HUDEP-2 (cell line): ENCODE data around the gene MSANTD7.
"Not testable (repeated sequence)": the region's sequence is repeated elsewhere in the genome, so short reads cannot be mapped to it uniquely, and the experiment has no call there.

ENCODE experiments used
- DNase-seq, 76 experiments: peaks; one replicate each; lab custom pipeline; 2025; ENCODE audit not compliant: unreplicated experiment in 76 of 76; lab: John Stamatoyannopoulos, UW

The MSANTD7 gene

DNA sequence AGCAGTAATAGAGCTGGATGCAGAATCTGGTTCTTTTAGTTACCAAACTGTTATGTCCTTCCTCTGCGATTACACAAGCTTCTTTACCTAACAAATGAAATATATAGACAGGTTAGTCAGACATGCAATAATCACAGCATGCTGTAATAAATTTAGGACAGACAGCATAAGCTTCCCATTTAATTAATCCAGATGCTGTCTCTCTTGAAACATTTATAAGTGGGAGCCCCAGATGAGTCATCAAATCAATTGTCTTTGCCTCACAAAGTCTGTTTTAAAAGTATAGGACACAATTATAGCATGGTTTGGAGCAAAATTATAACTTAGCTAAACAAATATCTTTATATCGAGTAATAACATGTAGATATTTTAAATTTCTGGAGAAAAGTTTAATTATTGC lies 1.9 kb upstream of the MSANTD7 start:
- DNase-seq, result no peak

DNA sequence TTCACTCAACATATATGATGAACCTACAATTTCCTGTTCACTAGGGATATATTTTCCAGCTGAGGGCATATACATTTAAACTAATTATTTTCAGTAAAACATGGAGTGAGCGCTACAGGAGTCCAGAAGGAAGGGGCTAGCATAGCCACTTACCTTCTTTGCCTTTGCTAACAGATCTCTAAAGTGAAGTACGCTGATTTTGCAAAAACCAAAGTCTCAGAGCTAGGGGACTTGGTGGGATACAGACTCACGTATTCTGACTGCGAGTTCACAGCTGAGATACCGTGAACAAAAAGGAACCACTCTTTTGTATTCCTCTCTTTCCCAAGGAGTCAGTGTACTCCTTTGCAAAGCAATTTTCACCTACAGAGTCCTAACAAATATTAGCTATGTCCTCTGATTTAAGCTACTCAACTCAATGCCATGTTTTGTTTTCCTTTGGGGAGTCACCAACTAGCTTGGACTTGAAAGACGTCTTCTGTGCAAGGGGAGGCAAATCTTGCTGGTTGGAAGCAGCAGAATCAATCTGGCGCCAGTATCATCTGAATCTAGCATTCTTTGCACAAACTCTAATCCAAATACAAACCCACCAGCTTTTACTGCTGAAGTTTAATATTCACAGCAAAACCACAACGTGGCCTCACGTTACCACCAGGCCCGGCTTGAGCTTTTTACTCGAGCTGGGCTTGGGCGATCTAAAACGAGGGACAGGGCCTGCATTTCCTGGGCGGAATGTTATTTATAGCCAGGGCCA lies 926 bp upstream of the MSANTD7 start:
- peak in 1 of 76 experiments; percentile 44 for DNase-seq

DNA sequence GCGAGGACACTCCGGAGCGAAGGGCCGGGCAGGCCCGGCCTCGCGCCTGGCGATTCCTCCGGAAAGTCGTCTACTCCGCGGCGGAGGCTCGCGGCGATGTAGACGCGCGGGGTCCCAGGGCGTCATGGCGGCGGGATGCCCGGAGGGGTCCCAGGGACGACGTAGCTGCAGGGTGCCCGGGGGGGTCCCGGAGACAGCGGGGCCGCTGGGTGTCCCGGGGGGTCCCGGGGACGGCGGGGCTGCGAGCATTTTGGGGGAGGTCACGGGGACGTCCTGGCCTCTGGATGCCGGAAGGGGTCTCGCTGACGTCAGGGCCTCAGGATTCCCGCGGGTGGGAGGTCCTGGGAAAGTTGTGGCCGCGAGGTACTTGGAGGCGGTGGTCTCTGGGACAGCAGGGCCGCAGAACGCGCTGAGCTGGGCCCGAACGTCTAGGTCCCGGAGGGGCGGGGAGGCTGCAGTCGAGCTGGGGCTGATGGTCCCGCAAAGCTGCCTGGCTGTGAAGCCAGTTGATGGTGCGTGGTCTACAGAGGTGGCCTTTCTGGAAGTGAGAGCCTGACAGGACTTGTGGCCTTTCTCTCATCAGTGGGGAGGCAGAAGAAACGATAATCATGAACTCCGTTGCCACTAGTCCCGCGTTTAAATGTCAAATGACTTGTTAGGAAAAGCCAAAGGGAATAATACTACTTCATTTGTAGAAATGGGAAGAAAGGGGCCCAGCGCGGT lies 637 bp downstream of the MSANTD7 start:
- peak in 11 of 76 experiments; percentile 1 to 21 (median 9) for DNase-seq

DNA sequence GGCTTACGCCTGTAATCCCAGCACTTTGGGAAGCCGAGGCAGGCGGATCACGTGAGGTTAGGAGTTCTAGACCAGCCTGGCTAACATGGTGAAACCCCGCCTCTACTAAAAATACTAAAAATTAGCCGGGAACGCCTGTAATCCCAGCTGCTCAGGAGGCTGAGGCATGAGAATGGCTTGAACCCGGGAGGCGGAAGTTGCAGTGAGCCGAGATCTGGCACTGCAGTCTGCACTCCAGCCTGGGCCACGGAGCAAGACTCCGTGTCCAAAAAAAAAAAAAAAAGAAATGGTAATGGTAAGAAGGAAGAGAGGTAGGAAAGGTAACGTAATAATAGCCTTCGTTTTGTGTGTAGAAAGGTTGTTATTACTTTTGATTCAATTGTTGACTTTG lies 1.2 kb downstream of the MSANTD7 start:
- peak in 11 of 76 experiments; percentile 1 to 21 (median 9) for DNase-seq

DNA sequence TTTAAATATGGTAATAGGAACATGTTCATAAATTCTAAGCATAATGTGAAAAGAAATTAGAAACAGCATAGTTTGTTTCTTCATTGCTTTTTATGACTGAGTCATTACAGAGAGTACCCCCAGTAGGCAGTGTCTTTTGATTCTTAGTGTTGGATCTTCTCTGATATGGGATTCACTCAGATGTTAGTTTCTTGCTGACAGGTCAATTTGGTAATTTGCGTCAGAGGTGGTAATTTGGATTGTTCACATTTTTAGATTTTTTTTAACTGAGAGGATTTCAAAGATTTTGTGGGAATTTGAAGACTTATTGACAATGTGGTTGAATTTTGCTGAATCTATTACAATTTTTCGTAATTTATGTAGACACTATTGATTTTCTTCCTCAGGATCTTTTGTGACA lies 2.1 kb downstream of the MSANTD7 start:
- DNase-seq, result no peak

DNA sequence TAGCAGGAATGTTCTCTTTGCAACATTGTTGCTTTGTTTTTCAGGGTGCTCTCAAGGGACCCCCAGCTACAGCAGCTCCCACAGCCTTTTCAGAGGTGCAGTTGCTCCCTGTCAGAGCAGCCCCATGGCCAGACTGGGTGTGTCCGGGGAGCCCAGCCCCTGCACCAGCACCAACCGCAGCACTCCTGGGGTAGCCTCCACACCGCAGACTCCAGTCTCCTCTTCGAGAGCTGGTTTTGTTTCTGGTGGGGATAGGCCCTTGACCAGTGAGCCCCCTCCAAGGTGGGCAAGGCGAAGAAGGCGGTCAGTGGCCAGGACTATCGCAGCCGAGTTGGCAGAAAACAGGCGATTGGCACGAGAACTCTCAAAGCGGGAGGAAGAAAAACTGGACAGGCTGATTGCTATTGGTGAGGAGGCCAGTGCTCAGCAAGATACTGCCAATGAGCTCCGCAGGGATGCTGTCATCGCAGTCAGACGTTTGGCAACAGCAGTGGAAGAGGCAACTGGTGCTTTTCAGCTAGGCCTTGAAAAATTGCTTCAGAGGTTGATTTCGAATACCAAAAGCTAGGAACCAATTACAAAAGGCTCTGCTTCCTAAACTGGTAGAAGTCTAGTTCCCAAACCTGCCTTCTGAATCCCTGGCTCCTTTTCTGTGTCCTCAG lies 5.4 kb downstream of the MSANTD7 start:
- DNase-seq, result no peak

DNA sequence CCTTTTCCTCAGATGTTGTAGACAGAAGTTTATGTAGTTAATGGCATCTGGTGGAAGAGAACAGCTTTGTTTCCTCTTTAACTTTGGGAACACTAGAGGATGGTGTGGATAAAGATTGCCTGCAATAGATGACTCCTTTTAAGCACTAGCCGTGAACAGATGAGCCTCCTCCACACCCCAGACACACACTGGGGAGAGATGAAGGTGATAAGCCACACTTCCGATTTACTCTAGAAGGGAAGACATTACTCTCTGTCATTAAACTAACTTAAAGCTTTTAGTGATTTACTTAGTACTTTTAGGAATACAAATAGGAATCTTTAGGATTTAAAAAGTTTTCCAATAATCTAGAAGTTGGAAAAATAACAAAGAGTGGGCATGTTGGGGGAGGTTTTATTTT lies 6.8 kb downstream of the MSANTD7 start:
- peak in 3 of 76 experiments; percentile 1 to 17 (median 7) for DNase-seq

DNA sequence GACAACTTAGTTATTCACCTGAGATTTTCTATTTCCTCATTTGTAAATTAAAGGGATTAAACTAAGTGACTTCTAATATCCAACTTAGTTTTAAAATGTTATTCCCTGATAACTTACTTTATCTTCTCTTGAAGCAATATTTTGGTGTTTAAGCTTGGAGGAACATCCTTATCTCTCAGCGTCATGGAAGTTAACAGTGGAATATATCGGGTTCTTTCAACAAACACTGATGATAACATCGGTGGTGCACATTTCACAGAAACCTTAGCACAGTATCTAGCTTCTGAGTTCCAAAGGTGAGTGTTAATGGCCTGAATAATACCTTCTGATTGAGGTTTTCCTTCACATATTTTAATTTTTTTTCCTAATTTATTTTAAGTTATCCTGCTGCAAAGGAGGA lies 14.1 kb downstream of the MSANTD7 start:
- no peak for DNase-seq

DNA sequence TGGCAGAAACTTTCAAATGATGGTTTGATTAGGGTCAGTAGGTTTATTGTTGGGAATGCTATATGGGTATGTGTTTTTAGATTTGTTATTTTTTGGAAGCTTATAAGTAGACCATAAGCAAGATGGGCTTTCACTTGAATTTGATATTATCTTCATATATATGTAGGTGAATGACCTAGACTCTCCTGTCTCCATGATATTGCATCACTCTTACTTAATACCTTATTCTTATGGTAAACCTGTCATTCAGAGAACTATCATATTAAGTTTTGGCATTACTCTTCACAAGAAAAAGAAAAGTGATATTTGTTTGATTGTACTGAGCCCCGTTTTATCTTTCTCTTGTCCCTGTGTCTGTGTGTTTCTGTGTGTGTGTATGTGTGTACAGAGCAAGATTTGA lies 17.3 kb downstream of the MSANTD7 start:
- DNase-seq, result no peak

DNA sequence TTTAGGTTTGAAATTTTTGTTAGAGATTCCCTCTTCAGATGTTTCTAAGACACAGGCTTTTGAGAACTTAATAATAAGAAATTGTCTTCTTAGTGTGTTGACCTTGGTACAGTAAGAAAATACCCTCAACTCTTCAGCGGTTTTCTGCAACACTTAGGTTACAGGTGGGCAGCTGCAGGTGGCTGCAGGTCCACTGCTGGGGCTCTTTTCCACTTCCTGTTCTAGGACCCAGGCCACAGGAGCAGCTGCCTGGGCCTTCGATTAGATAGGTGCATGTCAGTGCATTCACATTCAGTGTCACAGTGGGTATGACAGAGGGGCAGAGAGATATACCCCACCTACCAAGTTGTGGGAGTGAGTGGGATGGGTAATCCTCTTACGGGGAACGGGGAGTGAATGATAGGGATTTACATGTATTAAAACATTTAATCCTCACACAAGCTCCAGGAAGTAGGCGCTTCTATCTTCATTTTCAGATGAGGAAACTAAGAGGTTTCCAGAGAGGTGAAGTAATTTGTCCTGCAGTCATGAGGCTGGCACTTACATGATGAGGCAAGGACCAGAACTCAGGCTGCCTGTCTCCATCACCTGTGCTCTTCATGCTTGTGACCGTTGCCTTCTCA lies 20.3 kb downstream of the MSANTD7 start:
- no peak for DNase-seq

DNA sequence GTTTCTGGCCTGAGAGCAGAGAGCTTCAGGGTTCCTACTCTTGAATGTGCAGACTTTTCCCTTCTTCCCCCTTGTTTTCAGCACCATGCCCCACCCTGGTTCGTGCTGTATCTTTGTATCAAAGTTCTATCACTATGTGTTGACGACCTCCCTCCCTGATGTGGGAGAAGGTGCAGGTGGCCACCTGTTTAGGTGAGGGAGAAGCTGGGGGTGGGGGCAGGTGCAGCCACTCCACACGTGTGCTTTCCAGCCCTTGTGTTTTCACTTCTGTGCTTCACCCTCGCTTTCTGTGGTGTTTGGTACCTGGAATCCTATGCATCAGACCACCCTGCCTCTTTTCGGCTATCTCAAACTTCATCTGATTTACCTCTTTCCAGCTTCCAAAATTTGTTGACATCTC lies 20.9 kb downstream of the MSANTD7 start:
- no peak for DNase-seq

DNA sequence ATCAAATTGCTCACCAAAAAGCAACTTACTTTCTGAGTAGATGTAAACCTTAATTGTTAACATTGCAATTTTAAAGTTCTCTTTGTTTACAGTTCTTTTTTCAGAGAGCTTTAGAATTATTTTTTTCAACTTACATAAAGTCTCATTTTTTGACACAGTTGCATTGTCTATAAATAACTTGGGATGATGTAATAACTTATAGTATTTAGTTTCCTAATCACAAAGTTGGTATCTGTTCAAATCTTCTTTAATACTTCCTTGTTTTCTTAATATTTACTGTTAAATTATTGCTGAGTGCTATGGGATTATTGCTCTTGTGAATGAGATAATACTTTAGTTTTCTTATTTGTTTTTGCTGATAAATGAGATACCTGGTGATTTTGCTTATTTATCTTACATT lies 21.7 kb downstream of the MSANTD7 start:
- no peak for DNase-seq

DNA sequence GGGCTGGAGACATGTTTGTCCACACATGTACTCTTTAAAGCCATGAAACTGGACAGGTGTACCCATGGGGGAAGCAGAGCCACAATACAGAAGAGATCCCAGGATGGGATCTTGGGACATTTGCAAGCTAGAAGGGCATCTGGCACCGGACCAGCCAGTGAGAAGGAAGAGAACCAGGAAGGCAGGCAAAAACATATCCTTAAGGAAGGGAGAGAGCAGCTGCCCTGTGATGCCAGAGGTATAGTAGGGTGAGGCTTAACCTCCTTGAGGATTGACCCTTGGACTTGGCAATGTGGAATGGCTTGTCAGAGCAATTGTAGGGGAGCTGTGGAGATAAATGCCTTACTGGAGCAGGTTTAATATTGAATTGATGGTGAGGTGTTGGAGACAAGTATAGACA lies 22.7 kb downstream of the MSANTD7 start:
- no peak for DNase-seq

DNA sequence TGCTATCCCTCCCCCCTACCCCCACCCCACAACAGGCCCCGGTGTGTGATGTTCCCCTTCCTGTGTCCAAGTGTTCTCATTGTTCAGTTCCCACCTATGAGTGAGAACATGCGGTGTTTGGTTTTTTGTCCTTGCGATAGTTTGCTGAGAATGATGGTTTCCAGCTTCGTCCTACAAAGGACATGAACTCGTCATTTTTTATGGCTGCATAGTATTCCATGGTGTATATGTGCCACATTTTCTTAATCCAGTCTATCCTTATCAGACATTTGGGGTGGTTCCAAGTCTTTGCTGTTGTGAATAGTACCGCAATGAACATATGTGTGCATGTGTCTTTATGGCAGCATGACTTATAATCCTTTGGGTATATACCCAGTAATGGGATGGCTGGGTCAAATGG lies 26.4 kb downstream of the MSANTD7 start:
- not testable (repeated sequence) for DNase-seq

DNA sequence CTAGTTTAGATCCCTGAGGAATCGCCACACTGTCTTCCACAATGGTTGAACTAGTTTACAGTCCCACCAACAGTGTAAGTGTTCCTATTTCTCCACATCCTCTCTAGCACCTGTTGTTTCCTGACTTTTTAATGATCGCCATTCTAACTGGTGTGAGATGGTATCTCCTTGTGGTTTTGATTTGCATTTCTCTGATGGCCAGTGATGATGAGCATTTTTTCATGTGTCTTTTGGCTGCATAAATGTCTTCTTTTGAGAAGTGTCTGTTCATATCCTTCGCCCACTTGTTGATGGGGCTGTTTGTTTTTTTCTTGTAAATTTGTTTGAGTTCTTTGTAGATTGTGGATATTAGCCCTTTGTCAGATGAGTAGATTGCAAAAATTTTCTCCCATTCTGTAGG lies 26.8 kb downstream of the MSANTD7 start:
- DNase-seq, result not testable (repeated sequence)

DNA sequence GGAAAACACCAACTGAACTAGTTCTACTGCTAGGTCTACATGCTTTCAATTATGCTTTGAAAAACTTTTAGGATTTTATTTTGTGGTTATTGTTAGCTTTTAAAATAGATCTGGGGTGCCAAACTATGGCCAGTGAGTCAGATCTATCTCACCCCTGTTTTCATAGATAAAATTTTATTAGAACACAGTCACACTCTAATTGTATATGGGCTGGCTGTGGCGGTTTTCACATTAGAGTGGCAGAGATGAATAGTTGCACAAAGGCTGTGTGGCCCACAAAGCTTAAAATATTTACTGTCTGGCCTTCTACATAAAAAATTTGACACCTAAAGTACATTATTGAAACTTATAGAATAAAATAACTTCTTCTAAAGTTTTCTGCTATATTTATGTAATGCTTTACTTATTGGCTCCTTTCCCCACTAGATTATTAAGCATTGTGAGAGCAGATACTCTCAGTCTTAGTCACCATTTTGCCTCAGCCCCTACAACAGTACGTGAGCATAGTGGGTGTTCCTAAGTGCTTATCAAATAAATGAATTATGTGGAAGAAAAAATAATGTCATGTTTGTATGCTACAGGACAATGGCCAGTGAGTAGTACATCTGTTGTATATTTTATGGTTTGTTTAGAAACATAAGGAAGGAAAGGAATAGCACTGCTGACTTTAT lies 35.1 kb downstream of the MSANTD7 start:
- DNase-seq, result peak in 5 of 76 experiments; percentile 3 to 23 (median 13)

DNA sequence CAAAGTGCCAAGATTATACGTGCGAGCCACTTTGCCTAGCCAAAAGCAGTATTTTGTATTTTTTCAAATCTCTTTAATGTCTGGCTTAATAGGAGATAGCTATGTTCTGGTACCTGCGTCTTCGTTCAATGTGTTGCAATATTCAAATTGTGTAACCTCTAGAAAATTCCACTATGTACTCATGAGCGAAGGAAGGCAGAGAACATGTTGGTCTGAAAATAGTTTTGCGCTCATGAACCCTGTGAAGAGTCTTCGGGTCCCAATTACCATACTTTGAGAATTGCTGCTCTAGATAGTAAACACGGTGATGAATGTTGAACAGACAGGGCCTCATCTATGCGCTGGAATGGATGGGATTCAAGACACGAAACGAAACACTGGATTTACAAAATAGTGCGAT lies 37.8 kb downstream of the MSANTD7 start:
- no peak for DNase-seq

DNA sequence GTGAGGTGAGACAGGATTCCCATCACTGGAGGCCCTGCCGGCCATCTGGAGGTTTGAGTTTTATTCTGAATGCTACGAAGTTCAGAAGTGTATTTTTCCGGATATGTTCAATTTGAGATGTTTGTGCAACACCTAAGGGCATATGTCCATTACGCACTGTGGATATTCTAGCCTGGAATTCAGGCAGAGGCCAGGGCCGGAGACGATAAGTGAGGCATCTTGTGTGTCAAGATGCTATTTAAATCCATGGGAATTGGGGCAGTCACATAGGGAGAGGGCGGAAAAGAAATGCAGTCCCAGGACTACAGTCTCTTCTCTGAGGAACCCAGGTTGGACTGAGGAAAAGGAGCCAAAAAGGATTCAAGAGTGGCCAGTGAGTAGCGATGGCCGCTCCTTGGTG lies 38.7 kb downstream of the MSANTD7 start:
- no peak for DNase-seq

DNA sequence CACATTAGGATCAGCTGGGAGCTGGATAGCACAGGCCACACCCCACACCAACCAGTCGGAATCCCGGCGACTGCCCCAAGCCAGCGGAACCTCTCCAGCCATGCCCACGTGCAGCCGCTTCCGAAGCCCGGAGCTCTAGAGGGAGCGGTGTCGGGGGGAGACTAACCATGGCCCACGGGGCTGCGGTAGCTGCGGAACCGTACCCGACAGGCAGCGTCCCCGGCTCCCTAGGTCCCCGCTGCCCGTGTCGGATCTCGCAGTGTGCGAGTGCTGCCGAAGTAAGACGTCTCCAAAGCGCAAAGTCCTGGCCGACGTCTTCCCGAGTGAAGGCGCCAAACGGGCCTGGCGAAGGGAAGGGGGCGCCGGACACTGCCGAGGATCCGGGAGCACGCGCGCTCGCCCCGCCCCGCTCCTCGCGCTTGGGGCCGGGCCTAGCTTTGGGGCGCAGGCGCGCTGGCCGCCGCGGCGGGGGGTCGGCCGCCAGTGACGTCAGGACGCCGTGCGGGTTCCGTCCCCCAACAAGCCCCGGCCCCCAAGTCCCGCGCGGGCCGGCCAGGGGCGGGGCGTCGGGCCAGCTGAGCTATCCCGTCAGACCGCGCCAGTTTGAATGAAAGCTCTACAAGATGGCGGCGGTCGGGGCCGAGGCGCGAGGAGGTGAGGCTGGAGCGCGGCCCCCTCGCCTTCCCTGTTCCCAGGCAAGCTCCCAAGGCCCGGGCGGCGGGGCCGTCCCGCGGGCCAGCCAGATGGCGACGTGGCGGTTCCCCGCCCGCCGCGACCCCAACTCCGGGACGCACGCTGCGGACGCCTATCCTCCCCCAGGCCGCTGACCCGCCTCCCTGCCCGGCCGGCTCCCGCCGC lies 40.4 kb downstream of the MSANTD7 start, which contains the start of gene SUV39H2:
SUV39H2 (plus strand) TSS at position 601 of the 858 bp plus-strand sequence; CDS start at position 624, 23 bp downstream.
- peak in 75 of 76 experiments; percentile 20 to 94 (median 87) for DNase-seq
